Natural killer cell (primary cell): ENCODE measurements around the gene ST6GALNAC1. TPM values are rescaled to one million over a fixed set of nuclear protein-coding genes. Genes with fewer than 3 reads are reported as not detected.

ENCODE experiments used
- ATAC-seq, 3 donors: fragments of 150-1000 bp in 2 of 3; fragments of 200-7000 bp in 1 of 3; cut with Tn5 transposase; 1 replicate in 1 of 3; 2 replicates in 2 of 3; pipeline ENCODE4 v1.10.0; 2021; ENCODE audit warnings: mild to moderate bottlenecking in 2 of 3, moderate library complexity in 2 of 3
- DNase-seq, 2 donors: peaks; one replicate each; pipeline versions ENCODE4 v3.0.0 to v3.0.0-alpha.2; 2013 to 2021; ENCODE audit warnings: mixed read lengths in 1 of 2
- H3K27ac ChIP-seq: one replicate; pipeline ENCODE4 v1.5.1; 2013; ENCODE audit warnings: mild to moderate bottlenecking, low read length
- H3K27me3 ChIP-seq: one replicate; pipeline ENCODE4 v1.6.1; 2013; ENCODE audit warnings: low read length; ENCODE audit not compliant: control insufficient read depth, insufficient read depth
- H3K36me3 ChIP-seq: one replicate; pipeline ENCODE4 v1.6.1; 2013; ENCODE audit warnings: low read length; ENCODE audit not compliant: control insufficient read depth, insufficient read depth
- H3K4me1 ChIP-seq: one replicate; pipeline ENCODE4 v1.6.1; 2013; ENCODE audit warnings: low read length; ENCODE audit not compliant: control insufficient read depth, insufficient read depth
- H3K4me3 ChIP-seq: one replicate; pipeline ENCODE4 v1.5.1; 2013; ENCODE audit warnings: low read length
- H3K9me3 ChIP-seq: one replicate; pipeline ENCODE4 v1.6.1; 2013; ENCODE audit warnings: low read length; ENCODE audit not compliant: control insufficient read depth, insufficient read depth
- H3K27ac Mint-ChIP-seq, 2 donors: one replicate each; pipeline ENCODE4 v1.8.0; 2022; ENCODE audit warnings: mild to moderate bottlenecking in 2 of 2, mixed read lengths in 2 of 2, moderate library complexity in 1 of 2
- H3K27me3 Mint-ChIP-seq, 2 donors: one replicate each; pipeline ENCODE4 v1.8.0; 2022; ENCODE audit warnings: low read depth in 2 of 2, mixed read lengths in 2 of 2
- H3K36me3 Mint-ChIP-seq: one replicate; pipeline ENCODE4 v1.8.0; 2022; ENCODE audit warnings: mixed read lengths
- H3K4me1 Mint-ChIP-seq, 2 donors: one replicate each; pipeline ENCODE4 v1.8.0; 2022; ENCODE audit warnings: mixed read lengths in 2 of 2
- H3K4me3 Mint-ChIP-seq: one replicate; pipeline ENCODE4 v1.8.0; 2022; ENCODE audit warnings: mild to moderate bottlenecking, moderate library complexity, mixed read lengths
- H3K9me3 Mint-ChIP-seq, 2 donors: one replicate each; pipeline ENCODE4 v1.8.0; 2022; ENCODE audit warnings: mixed read lengths in 2 of 2
- WGBS: methylation state at CpG from one replicate; pipeline ENCODE4 v1.1.7; 2013; ENCODE audit warnings: missing lambda C conversion rate; ENCODE audit not compliant: insufficient coverage; 5-methylcytosine and 5-hydroxymethylcytosine counted together
- intact Hi-C: fragments of 100-400 bp; cut with micrococcal nuclease; formaldehyde crosslinking; loops from one replicate; pipeline ENCODE4 v1.14.2; 2022
- total RNA-seq, 4 donors: library from RNA; stranded (reverse); fragments of 120-200 nt in 1 of 4; gene quantifications; one replicate each; pipeline versions ENCODE4 v1.2.3 to v1.2.4, GENCODE V29; 2013 to 2022
- TF ChIP-seq, protein P1 (sequence below): fragments of 200-600 bp; IDR thresholded peaks from one replicate; pipeline ENCODE4 v1.8.0; 2022; ENCODE audit warnings: antibody characterized with exemption

The ST6GALNAC1 gene
- total RNA-seq, 3 donors from 2014 or later (not counting 1 experiment from before 2014, with no cell fraction given) = 1.0 TPM; not detected in 2

DNA sequence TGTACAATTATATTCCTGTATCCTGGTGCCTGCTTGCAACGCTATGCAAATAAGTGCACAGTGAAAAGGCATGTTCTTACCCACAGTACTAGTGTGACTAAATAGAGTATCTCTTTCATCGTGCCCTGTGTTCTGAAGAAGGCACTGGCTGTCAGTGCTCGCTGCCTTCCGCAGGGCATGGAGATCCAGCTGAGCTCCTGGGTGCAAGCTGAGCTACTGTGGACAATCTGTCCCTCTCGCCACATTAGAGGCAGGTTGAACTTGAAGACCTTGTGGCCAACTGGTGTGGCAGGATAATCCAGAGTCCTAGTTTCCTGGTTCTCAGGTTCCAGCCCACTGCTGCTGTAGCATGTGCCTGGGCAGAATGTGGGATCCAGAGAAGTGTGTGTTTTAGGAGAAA lies 1.9 kb upstream of the ST6GALNAC1 start:
- H3K36me3 ChIP-seq = no peaks in the 10 kb centered on the region
- WGBS = 98% methylated on average over 5 of the region's 5 CpGs
- peaks cover 11% of the 10 kb centered on the region for H3K36me3 Mint-ChIP-seq
- TF ChIP-seq, protein P1, sequence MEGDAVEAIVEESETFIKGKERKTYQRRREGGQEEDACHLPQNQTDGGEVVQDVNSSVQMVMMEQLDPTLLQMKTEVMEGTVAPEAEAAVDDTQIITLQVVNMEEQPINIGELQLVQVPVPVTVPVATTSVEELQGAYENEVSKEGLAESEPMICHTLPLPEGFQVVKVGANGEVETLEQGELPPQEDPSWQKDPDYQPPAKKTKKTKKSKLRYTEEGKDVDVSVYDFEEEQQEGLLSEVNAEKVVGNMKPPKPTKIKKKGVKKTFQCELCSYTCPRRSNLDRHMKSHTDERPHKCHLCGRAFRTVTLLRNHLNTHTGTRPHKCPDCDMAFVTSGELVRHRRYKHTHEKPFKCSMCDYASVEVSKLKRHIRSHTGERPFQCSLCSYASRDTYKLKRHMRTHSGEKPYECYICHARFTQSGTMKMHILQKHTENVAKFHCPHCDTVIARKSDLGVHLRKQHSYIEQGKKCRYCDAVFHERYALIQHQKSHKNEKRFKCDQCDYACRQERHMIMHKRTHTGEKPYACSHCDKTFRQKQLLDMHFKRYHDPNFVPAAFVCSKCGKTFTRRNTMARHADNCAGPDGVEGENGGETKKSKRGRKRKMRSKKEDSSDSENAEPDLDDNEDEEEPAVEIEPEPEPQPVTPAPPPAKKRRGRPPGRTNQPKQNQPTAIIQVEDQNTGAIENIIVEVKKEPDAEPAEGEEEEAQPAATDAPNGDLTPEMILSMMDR = no peak
- peaks cover 11% of the 10 kb centered on the region in 2 donors for H3K27me3 Mint-ChIP-seq
- no peak overlapping the region for H3K4me3 ChIP-seq
- H3K27ac ChIP-seq = no peak overlapping the region
- H3K4me3 Mint-ChIP-seq = no peak overlapping the region
- H3K9me3 ChIP-seq = no peaks in the 10 kb centered on the region
- H3K4me1 ChIP-seq = no peaks in the 10 kb centered on the region
- H3K27me3 ChIP-seq = no peaks in the 10 kb centered on the region
- ATAC-seq = no peak
- H3K4me1 Mint-ChIP-seq = no peaks in the 10 kb centered on the region
- intact Hi-C loops = no loop called here
- H3K27ac Mint-ChIP-seq = no peak overlapping the region
- H3K9me3 Mint-ChIP-seq = peaks cover 0 to 4% of the 10 kb centered on the region in 2 donors
- no peak for DNase-seq

- no peak for ATAC-seq
- Histone ChIP-seq H3K4me1 (no peaks in the 10 kb centered on the region), H3K36me3 (no peaks in the 10 kb centered on the region), H3K9me3 (no peaks in the 10 kb centered on the region), H3K4me3 (no peak overlapping the region), H3K27me3 (no peaks in the 10 kb centered on the region), H3K27ac (no peak overlapping the region)
- H3K27ac Mint-ChIP-seq = no peak overlapping the region
- H3K27me3 Mint-ChIP-seq = peaks cover 11% of the 10 kb centered on the region in 2 donors
- TF ChIP-seq, protein P1 = no peak
- H3K4me3 Mint-ChIP-seq = no peak overlapping the region
- intact Hi-C loops = no loop called here
- peaks cover 11% of the 10 kb centered on the region for H3K36me3 Mint-ChIP-seq
- WGBS = 88% methylated on average over 8 of the region's 8 CpGs
- peaks cover 0 to 4% of the 10 kb centered on the region in 2 donors for H3K9me3 Mint-ChIP-seq
- H3K4me1 Mint-ChIP-seq = no peaks in the 10 kb centered on the region
- DNase-seq = no peak
These were observed 1.4 kb upstream of the ST6GALNAC1 start for GRCh38 chr17:76644995-76645394.

GRCh38 chr17:76642994-76643393 lies 563 bp downstream of the ST6GALNAC1 start:
- ATAC-seq = no peak
- Mint-ChIP-seq H3K4me3 (no peak overlapping the region), H3K36me3 (peaks cover 11% of the 10 kb centered on the region), H3K27ac (no peak overlapping the region), H3K4me1 (no peaks in the 10 kb centered on the region), H3K27me3 (peaks cover 10 to 11% of the 10 kb centered on the region in 2 donors), H3K9me3 (peaks cover 0 to 4% of the 10 kb centered on the region in 2 donors)
- TF ChIP-seq, protein P1 = no peak
- H3K9me3 ChIP-seq = no peaks in the 10 kb centered on the region
- no peak overlapping the region for H3K27ac ChIP-seq
- no peaks in the 10 kb centered on the region for H3K36me3 ChIP-seq
- WGBS = 88% methylated on average over 6 of the region's 6 CpGs
- DNase-seq = no peak
- H3K27me3 ChIP-seq = no peaks in the 10 kb centered on the region
- no peaks in the 10 kb centered on the region for H3K4me1 ChIP-seq
- intact Hi-C loops = no loop called here
- H3K4me3 ChIP-seq = no peak overlapping the region

DNA sequence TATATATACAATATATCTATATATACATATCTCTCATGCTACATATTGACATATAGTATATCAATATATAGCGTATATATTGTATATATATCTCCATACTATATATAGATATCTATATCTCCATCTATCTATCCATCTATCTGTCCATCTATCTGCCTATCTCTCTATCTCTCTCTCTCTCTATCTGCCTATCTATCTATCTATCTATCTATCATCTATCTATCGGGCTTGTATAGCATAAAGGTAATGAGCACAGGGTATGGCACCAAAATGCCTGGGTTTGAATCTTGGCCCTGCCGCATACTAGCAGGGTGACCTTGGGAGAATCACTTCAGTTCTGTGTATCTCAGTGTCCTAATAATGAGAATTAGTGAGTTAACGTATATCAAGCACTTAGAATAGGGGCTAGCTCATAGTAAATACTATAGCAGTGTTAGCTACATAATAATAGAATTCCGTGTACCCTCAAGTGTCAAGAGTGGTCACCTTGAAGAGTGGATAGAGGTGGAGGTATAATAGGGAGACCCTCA lies 1.5 kb downstream of the ST6GALNAC1 start:
- H3K27ac ChIP-seq = no peak overlapping the region
- 100% methylated on average over 2 of the region's 5 CpGs for WGBS
- intact Hi-C loops = no loop called here

More for the DNA sequence above, 1.5 kb downstream of the ST6GALNAC1 start:
- Mint-ChIP-seq H3K27ac (no peak overlapping the region), H3K36me3 (peaks cover 11% of the 10 kb centered on the region), H3K9me3 (peaks cover 0 to 4% of the 10 kb centered on the region in 2 donors), H3K4me3 (no peak overlapping the region), H3K27me3 (peaks cover 10 to 11% of the 10 kb centered on the region in 2 donors), H3K4me1 (no peaks in the 10 kb centered on the region)
- DNase-seq = no peak
- no peaks in the 10 kb centered on the region for H3K4me1 ChIP-seq
- TF ChIP-seq, protein P1 = no peak
- H3K36me3 ChIP-seq = no peaks in the 10 kb centered on the region
- no peak for ATAC-seq
- H3K4me3 ChIP-seq = no peak overlapping the region
- H3K9me3 ChIP-seq = no peaks in the 10 kb centered on the region
- H3K27me3 ChIP-seq = no peaks in the 10 kb centered on the region
